Transverse colon (tissue), 4 donors: ENCODE data around the gene TRHDE. TPM values are rescaled to one million over a fixed set of nuclear protein-coding genes. Genes with fewer than 3 reads are reported as not detected.

Experiments
- DNase-seq: peaks from one replicate; pipeline ENCODE4 v3.0.0-alpha.2; 2019
- H3K27ac ChIP-seq, 4 donors: fragments of 200-600 bp; sonication (generic); 2 replicates each; pipeline ENCODE4 v1.5.1; 2016 to 2018; ENCODE audit warnings: inconsistent platforms in 4 of 4
- H3K27me3 ChIP-seq: fragments of 200-600 bp; sonication (generic); 2 replicates; pipeline ENCODE4 v1.5.1; 2017; ENCODE audit warnings: inconsistent platforms
- H3K36me3 ChIP-seq, 4 donors: fragments of 200-600 bp; sonication (generic); 2 replicates each; pipeline ENCODE4 v1.5.1; 2017 to 2019; ENCODE audit warnings: inconsistent platforms in 4 of 4
- H3K4me1 ChIP-seq, 4 donors: fragments of 200-600 bp; sonication (generic); 2 replicates each; pipeline ENCODE4 v1.5.1; 2017 to 2020; ENCODE audit warnings: inconsistent platforms in 4 of 4
- H3K4me3 ChIP-seq, 4 donors: fragments of 200-600 bp; sonication (generic); 1 replicate in 1 of 4; 2 replicates in 3 of 4; pipeline versions ENCODE4 v1.5.1 to v1.6.1; 2017 to 2019; ENCODE audit warnings: inconsistent platforms in 4 of 4
- H3K9me3 ChIP-seq, 2 donors: fragments of 200-600 bp; sonication (generic); 2 replicates each; pipeline ENCODE4 v1.5.1; 2017 to 2019; ENCODE audit warnings: inconsistent platforms in 2 of 2
- CTCF ChIP-seq, 5 experiments: fragments of 200-600 bp in 3 of 5; fragments of 450-650 bp in 2 of 5; sonication (generic) in 3 of 5; IDR thresholded peaks; 1 replicate in 2 of 5; 2 replicates in 3 of 5; pipeline ENCODE4 v1.5.1; 2016 to 2017; ENCODE audit warnings: antibody characterized with exemption in 5 of 5, inconsistent platforms in 3 of 5, mild to moderate bottlenecking in 2 of 5, moderate library complexity in 1 of 5
- EP300 ChIP-seq: sonication (generic); formaldehyde crosslinking; IDR thresholded peaks from one replicate; pipeline ENCODE4 v1.6.1; 2017; ENCODE audit warnings: antibody characterized with exemption, low read depth
- POLR2A ChIP-seq: fragments of 450-650 bp; IDR thresholded peaks from one replicate; pipeline ENCODE4 v1.6.1; 2016; ENCODE audit warnings: antibody characterized with exemption, mild to moderate bottlenecking, moderate library complexity
- POLR2AphosphoS5 ChIP-seq, 3 donors: sonication (generic); formaldehyde crosslinking; IDR thresholded peaks; one replicate each; pipeline ENCODE4 v1.6.1; 2016; ENCODE audit warnings: antibody characterized with exemption in 3 of 3
- WGBS, 2 donors: methylation state at CpG; one replicate each; pipeline ENCODE4 v1.1.5; 2018; ENCODE audit warnings: low coverage in 1 of 2; 5-methylcytosine and 5-hydroxymethylcytosine counted together
- in situ Hi-C, 4 donors: fragments of 200-750 bp; cut with MboI; loops; one replicate each; pipeline versions ENCODE4 v1.15.0 to v1.15.1; 2017; ENCODE audit warnings: low sequenced_read_pairs in 3 of 4, low pct_ligation_motif_present in 1 of 4, low pct_unique_long_range_greater_than_20kb in 1 of 4
- intact Hi-C: fragments of 100-400 bp; cut with DNase I; formaldehyde crosslinking; loops from one replicate; pipeline ENCODE4 v1.15.1; 2023; ENCODE audit warnings: low total_unique reads
- total RNA-seq, 4 donors: library from RNA; depleted of rRNA; stranded (reverse); fragments of >200 nt; gene quantifications; one replicate each; pipeline ENCODE4 v1.1.0, GENCODE V29; 2016

TRHDE gene
- total RNA-seq, 4 donors from 2014 or later = 2.4 to 18.7 (median 9.0) TPM

DNA sequence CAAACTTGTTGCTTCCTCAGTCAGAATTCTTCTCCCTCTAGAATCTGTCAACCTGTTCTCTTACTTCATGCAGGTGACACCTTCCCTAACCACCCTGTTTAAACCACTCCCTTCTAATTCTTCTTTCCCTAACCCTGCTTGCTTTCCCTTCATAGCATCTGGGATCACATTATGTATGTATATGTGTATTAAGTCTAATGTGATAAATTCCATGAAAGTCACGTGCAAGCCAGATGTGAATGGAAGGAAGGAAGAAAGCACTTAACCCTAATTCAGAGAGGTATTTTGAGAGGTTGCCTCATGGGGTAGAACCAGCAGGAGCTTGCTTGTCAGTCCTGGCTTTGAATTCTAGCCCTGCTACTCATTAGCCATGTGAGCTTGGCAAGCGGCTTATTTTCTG lies 340.0 kb downstream of the TRHDE start:
- Histone ChIP-seq H3K4me3 (no peak overlapping the region), H3K27ac (no peak overlapping the region), H3K36me3 (no peaks in the 10 kb centered on the region), H3K4me1 (no peaks in the 10 kb centered on the region), H3K27me3 (no peaks in the 10 kb centered on the region), H3K9me3 (no peaks in the 10 kb centered on the region)
- intact Hi-C loops (no loop called here), in situ Hi-C loops (no loop called here)
- DNase-seq = no peak
- TF ChIP-seq EP300 (no peak), POLR2A (no peak), CTCF (IDR thresholded peaks at IDR 0.05) (no peak), POLR2AphosphoS5 (IDR thresholded peaks at IDR 0.05) (no peak)
- 50 to 80% methylated on average over 2 of the region's 2 CpGs for WGBS, 2 donors

DNA sequence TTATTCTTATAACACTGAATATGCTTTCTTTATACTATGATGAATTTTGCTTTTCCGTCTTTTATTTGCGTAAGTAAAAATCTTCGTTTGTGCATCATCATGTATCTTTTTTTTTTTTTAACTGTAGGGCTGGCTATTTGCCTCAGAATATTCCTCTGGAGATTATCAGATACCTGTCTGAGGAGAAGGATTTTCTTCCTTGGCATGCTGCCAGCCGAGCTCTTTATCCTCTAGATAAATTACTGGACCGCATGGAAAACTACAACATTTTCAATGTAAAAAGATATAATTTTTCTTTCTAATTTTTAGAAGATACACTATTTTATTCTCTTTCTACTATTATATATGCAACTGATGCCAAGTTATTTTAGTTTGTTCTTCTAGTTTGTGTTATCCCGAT lies 346.6 kb downstream of the TRHDE start:
- Histone ChIP-seq H3K36me3 (no peaks in the 10 kb centered on the region), H3K4me3 (no peak overlapping the region), H3K9me3 (no peaks in the 10 kb centered on the region), H3K27ac (no peak overlapping the region), H3K4me1 (no peaks in the 10 kb centered on the region), H3K27me3 (no peaks in the 10 kb centered on the region)
- TF ChIP-seq EP300 (no peak), CTCF (IDR thresholded peaks at IDR 0.05) (no peak), POLR2A (no peak), POLR2AphosphoS5 (IDR thresholded peaks at IDR 0.05) (no peak)
- DNase-seq = no peak
- 87 to 88% methylated on average over 6 of the region's 6 CpGs for WGBS, 2 donors
- in situ Hi-C loops (no loop called here), intact Hi-C loops (no loop called here)

DNA sequence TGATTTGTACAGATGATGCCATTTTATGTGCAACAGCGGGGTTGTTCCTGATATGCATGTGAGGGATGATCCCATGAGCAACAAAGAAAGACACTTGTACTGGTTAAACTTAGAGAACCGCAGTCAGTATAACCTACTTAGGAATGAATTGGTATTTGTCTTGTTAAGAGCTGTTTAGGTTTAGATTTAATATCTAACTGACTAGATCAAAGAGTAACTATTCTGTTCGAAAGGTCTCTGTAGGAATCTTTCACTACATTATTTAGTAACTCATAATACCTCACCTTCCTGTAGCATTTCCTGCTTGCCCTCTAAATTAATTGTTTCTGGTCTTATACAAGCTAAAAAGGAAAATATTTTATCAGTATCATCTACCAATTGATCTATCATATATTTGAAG lies 350.4 kb downstream of the TRHDE start:
- TF ChIP-seq CTCF (IDR thresholded peaks at IDR 0.05) = no peak
- TF ChIP-seq POLR2A = no peak
- no peak for TF ChIP-seq POLR2AphosphoS5 (IDR thresholded peaks at IDR 0.05)
- TF ChIP-seq EP300 = no peak
- H3K9me3 ChIP-seq = no peaks in the 10 kb centered on the region
- no peak for DNase-seq
- no peaks in the 10 kb centered on the region for H3K36me3 ChIP-seq
- 63 to 68% methylated on average over 3 of the region's 3 CpGs for WGBS, 2 donors
- H3K4me1 ChIP-seq = no peaks in the 10 kb centered on the region
- H3K27ac ChIP-seq = no peak overlapping the region
- intact Hi-C loops = no loop called here
- in situ Hi-C loops = no loop called here
- no peaks in the 10 kb centered on the region for H3K27me3 ChIP-seq
- no peak overlapping the region for H3K4me3 ChIP-seq

DNA sequence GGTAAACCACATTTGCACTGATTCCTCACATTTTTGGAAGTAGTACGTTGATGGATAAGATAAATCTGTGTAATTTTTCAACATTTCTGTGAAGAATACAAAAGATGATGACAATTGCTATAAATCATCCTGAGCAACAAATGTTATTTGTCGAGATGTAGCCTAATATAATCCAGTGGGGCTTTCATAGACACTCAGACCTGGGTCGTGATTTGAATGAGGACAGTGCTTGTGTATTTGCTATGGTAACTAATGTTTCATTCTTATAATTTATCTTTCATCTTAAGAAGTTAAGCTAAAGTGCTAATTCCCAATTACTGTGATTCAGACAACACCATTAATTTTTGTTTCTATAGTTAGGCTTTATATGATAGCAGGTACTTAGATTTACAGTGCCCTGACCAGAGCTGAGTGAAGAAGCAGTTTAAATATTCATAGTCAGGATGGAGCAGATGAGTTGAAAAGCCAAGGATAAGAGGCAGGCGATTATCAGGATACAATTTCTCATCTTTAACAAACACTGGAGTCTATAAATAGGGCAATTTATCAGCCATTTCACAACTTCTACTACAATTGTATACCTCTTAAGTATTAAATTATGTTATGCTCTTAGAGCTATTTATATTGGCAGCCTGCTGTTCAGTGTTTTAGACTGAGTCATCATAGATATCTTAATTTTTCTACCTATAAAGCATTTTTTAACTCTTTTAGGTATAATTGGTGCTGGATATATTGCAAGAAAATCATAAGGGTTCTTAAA lies 359.9 kb downstream of the TRHDE start:
- H3K9me3 ChIP-seq = no peaks in the 10 kb centered on the region
- H3K27me3 ChIP-seq = no peaks in the 10 kb centered on the region
- H3K36me3 ChIP-seq = no peaks in the 10 kb centered on the region
- no peak overlapping the region for H3K4me3 ChIP-seq
- in situ Hi-C loops = no loop called here
- TF ChIP-seq CTCF (IDR thresholded peaks at IDR 0.05) (no peak), EP300 (no peak), POLR2AphosphoS5 (IDR thresholded peaks at IDR 0.05) (no peak), POLR2A (no peak)
- no peak overlapping the region for H3K27ac ChIP-seq
- DNase-seq = no peak
- intact Hi-C loops = no loop called here
- no peaks in the 10 kb centered on the region for H3K4me1 ChIP-seq
- WGBS, 2 donors = 47 to 57% methylated on average over 4 of the region's 4 CpGs
